Naive thymus-derived CD4-positive, alpha-beta T cell (primary cell): Measurements from ENCODE around the gene FOXL3. TPM values are rescaled to one million over a fixed set of nuclear protein-coding genes. Genes with fewer than 3 reads are reported as not detected.
A peak's percentile ranks its signal among the peaks of the same experiment; 100 is the strongest.

Source experiments
- ATAC-seq: fragments of 150-1000 bp; cut with Tn5 transposase; 2 replicates; pipeline ENCODE4 v1.10.0; 2021; ENCODE audit warnings: mild to moderate bottlenecking, moderate library complexity
- CTCF ChIA-PET: fragments of 350-600 bp; sonication (Branson Sonifier 250); formaldehyde crosslinking; loops from one replicate; lab custom pipeline; 2021; ENCODE audit warnings: antibody characterized with exemption; lab: Charles Lee
- POLR2A ChIA-PET: fragments of 350-600 bp; sonication (Branson Sonifier 250); formaldehyde crosslinking; loops from one replicate; lab custom pipeline; 2021; ENCODE audit warnings: antibody characterized with exemption, inconsistent platforms; lab: Charles Lee
- DNase-seq, 9 donors: peaks; one replicate each; pipeline versions ENCODE4 v3.0.0 to v3.0.0-alpha.2; 2020 to 2022; ENCODE audit warnings: mixed read lengths in 1 of 9
- H3K27ac ChIP-seq: one replicate; pipeline ENCODE4 v1.7.0; 2013; ENCODE audit warnings: mild to moderate bottlenecking, low read depth, low read length, moderate library complexity
- H3K27me3 ChIP-seq, 2 donors: one replicate each; pipeline ENCODE4 v1.7.0; 2013; ENCODE audit warnings: low read length in 2 of 2, mild to moderate bottlenecking in 2 of 2, moderate library complexity in 2 of 2; ENCODE audit not compliant: control insufficient read depth in 2 of 2, insufficient read depth in 2 of 2
- H3K36me3 ChIP-seq, 3 experiments: 1 replicate in 2 of 3; 2 replicates in 1 of 3; pipeline ENCODE4 v1.7.0; 2013; ENCODE audit warnings: low read length in 3 of 3, mild to moderate bottlenecking in 3 of 3, moderate library complexity in 1 of 3; ENCODE audit not compliant: insufficient read depth in 3 of 3, control insufficient read depth in 2 of 3
- H3K4me1 ChIP-seq, 2 donors: one replicate each; pipeline ENCODE4 v1.7.0; 2013; ENCODE audit warnings: low read length in 2 of 2, mild to moderate bottlenecking in 2 of 2, moderate library complexity in 1 of 2; ENCODE audit not compliant: control insufficient read depth in 2 of 2, insufficient read depth in 2 of 2
- H3K4me3 ChIP-seq: 2 replicates; pipeline ENCODE4 v1.7.0; 2013; ENCODE audit warnings: mild to moderate bottlenecking, low read length
- H3K9me3 ChIP-seq, 3 experiments: 1 replicate in 2 of 3; 2 replicates in 1 of 3; pipeline ENCODE4 v1.7.0; 2013; ENCODE audit warnings: low read length in 3 of 3; ENCODE audit not compliant: control insufficient read depth in 2 of 3
- H3K27ac Mint-ChIP-seq, 9 donors: one replicate each; pipeline ENCODE4 v1.8.0; 2020 to 2022; ENCODE audit warnings: mixed read lengths in 9 of 9, mild to moderate bottlenecking in 8 of 9, moderate library complexity in 5 of 9, inconsistent platforms in 2 of 9
- H3K27me3 Mint-ChIP-seq, 5 donors: one replicate each; pipeline ENCODE4 v1.8.0; 2021 to 2022; ENCODE audit warnings: mixed read lengths in 5 of 5, mild to moderate bottlenecking in 1 of 5
- H3K36me3 Mint-ChIP-seq, 5 donors: one replicate each; pipeline ENCODE4 v1.8.0; 2020 to 2022; ENCODE audit warnings: mixed read lengths in 5 of 5, mild to moderate bottlenecking in 3 of 5, inconsistent platforms in 1 of 5
- H3K4me1 Mint-ChIP-seq, 7 donors: one replicate each; pipeline ENCODE4 v1.8.0; 2020 to 2022; ENCODE audit warnings: mixed read lengths in 7 of 7, mild to moderate bottlenecking in 3 of 7, inconsistent platforms in 1 of 7
- H3K4me3 Mint-ChIP-seq, 10 donors: one replicate each; pipeline ENCODE4 v1.8.0; 2020 to 2022; ENCODE audit warnings: mild to moderate bottlenecking in 10 of 10, mixed read lengths in 10 of 10, moderate library complexity in 6 of 10, inconsistent platforms in 2 of 10
- H3K9me3 Mint-ChIP-seq, 11 donors: one replicate each; pipeline ENCODE4 v1.8.0; 2020 to 2022; ENCODE audit warnings: mixed read lengths in 11 of 11, mild to moderate bottlenecking in 4 of 11, inconsistent platforms in 1 of 11, moderate library complexity in 1 of 11
- intact Hi-C, 2 donors: fragments of 100-400 bp; cut with micrococcal nuclease; formaldehyde crosslinking; loops; one replicate each; pipeline ENCODE4 v1.15.1; 2023
- polyA plus RNA-seq, 2 donors: library from polyadenylated mRNA; unstranded; fragments of 300-500 nt; fragmentation: Illumina TruSeq; gene quantifications; one replicate each; pipeline ENCODE4 v1.2.3, GENCODE V29; 2021
- total RNA-seq, 6 experiments: library from RNA in 5 of 6; stranded (reverse) in 5 of 6; gene quantifications; 1 replicate in 5 of 6; 2 replicates in 1 of 6; pipeline ENCODE4 v1.2.3 and lab custom pipeline; 2021 to 2026

Gene FOXL3
- total and polyA plus RNA-seq, 7 experiments from 2014 or later, result not detected

DNA sequence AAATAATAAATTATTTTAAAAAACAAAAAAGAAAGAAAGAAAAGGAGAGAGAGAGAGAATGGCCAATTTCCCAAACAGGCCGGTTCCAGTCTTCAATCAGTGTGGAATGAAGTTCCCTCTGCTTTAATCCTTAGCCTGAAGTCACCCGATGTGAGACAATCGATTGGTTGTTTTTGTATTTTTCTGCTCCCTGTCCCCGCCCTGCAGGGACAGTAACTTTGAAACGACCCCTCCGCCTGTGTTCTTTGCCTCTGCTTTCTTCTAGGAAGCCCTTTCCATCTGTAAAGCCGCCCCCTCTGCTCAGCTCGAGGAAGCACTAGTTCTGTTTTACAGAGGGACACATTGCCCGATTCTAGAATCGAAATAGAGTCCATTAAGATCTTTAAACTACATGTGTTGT, 33.4 kb downstream of the FOXL3 start:
- Mint-ChIP-seq H3K9me3 (peaks cover 0 to 1% (median 0%) of the 10 kb centered on the region in 11 donors), H3K4me1 (peaks cover 0 to 4% (median 0%) of the 10 kb centered on the region in 7 donors), H3K27me3 (peaks cover 14 to 23% (median 15%) of the 10 kb centered on the region in 5 donors), H3K4me3 (peak overlapping the region in 1 of 10 donors; percentile 13), H3K36me3 (no peaks in the 10 kb centered on the region), H3K27ac (no peak overlapping the region)
- H3K27ac ChIP-seq, result no peak overlapping the region
- intact Hi-C loops, result loop anchor here (2.0 to 5.0 kb wide), 2 partner anchors 403 to 629 kb away; partner anchors contain the start of genes ADAP1 (in 1 of the 2), DNAAF5 (in 1 of the 2) and PRKAR1B (in 1 of the 2)
- no peaks in the 10 kb centered on the region for H3K27me3 ChIP-seq
- no peak for DNase-seq
- H3K4me3 ChIP-seq, result no peak overlapping the region
- ChIA-PET CTCF (no interaction called here), POLR2A (no interaction called here)
- no peaks in the 10 kb centered on the region for H3K9me3 ChIP-seq
- no peak for ATAC-seq
- H3K4me1 ChIP-seq, result no peaks in the 10 kb centered on the region
- no peaks in the 10 kb centered on the region for H3K36me3 ChIP-seq

DNA sequence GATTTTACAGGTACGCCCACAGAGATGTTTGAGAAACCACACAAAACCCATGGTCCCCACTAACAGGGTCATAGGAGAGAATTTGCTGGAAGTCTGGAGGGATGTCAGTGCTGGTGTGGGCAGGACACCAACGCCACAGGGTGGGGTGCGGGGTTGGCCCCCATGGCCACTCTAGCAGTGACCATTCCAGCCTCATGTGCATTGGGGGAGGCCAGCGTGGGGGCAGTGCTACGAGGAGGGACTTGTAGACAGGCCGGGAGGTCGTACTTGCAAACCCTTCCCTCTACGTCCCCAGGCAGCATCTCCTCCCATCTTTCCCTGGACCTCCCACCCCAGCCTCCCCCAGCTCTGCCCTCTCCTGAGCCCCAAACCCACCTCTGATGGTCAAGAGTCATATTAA, 34.0 kb downstream of the FOXL3 start:
- ChIA-PET CTCF (no interaction called here), POLR2A (no interaction called here)
- Mint-ChIP-seq H3K36me3 (no peaks in the 10 kb centered on the region), H3K27ac (no peak overlapping the region), H3K27me3 (peaks cover 10 to 18% (median 13%) of the 10 kb centered on the region in 5 donors), H3K9me3 (peaks cover 0 to 1% (median 0%) of the 10 kb centered on the region in 11 donors), H3K4me1 (peaks cover 0 to 4% (median 0%) of the 10 kb centered on the region in 7 donors), H3K4me3 (no peak overlapping the region)
- Histone ChIP-seq H3K36me3 (no peaks in the 10 kb centered on the region), H3K4me3 (no peak overlapping the region), H3K9me3 (no peaks in the 10 kb centered on the region), H3K4me1 (no peaks in the 10 kb centered on the region), H3K27me3 (no peaks in the 10 kb centered on the region), H3K27ac (no peak overlapping the region)
- no peak for DNase-seq
- no peak for ATAC-seq
- intact Hi-C loops, result loop anchor here in 1 of 2 donors (5.0 kb wide), 1 partner anchor 628 kb away; the partner anchor contains the start of gene ADAP1

GRCh38 chr7:325051-325798, 35.3 kb downstream of the FOXL3 start:
- ChIA-PET CTCF (interaction anchor here (0.5 kb wide), 1 partner anchor 461 kb away, joined by 3 read pairs; no protein-coding TSS in a partner anchor), POLR2A (no interaction called here)
- no peak for DNase-seq
- no peaks in the 10 kb centered on the region for H3K4me1 ChIP-seq
- no peak for ATAC-seq
- no peaks in the 10 kb centered on the region for H3K9me3 ChIP-seq
- H3K4me1 Mint-ChIP-seq, result peaks cover 0 to 4% (median 0%) of the 10 kb centered on the region in 7 donors
- H3K27ac Mint-ChIP-seq, result no peak overlapping the region
- no peaks in the 10 kb centered on the region for H3K27me3 ChIP-seq
- H3K9me3 Mint-ChIP-seq, result peaks cover 0 to 1% (median 0%) of the 10 kb centered on the region in 11 donors
- H3K4me3 Mint-ChIP-seq, result no peak overlapping the region
- intact Hi-C loops, result no loop called here
- H3K36me3 ChIP-seq, result no peaks in the 10 kb centered on the region
- H3K4me3 ChIP-seq, result no peak overlapping the region
- H3K27ac ChIP-seq, result no peak overlapping the region
- peaks cover 0 to 7% (median 4%) of the 10 kb centered on the region in 5 donors for H3K27me3 Mint-ChIP-seq
- H3K36me3 Mint-ChIP-seq, result no peaks in the 10 kb centered on the region

DNA sequence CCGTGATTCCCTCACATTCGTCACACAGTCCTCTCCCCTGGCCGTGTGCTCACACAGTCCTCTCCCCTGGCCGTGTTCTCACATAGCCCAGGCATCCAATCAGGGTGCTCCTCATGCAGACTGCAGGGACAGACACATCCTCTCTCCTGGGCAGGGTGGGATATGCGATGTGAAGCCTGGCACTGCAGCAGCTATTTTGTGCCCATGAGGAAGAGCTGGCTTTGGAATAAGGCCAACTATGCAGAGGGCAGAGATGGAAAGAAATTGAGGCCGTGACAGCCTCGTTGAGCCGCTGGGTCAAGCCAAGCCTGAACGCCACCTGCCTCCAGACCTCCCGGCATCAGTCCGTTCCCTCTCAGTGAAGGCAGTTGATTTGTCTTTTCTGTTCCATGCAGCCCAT, 35.8 kb downstream of the FOXL3 start:
- Mint-ChIP-seq H3K4me1 (peaks cover 0 to 4% (median 0%) of the 10 kb centered on the region in 7 donors), H3K9me3 (peaks cover 0 to 1% (median 0%) of the 10 kb centered on the region in 11 donors), H3K27ac (peak overlapping the region in 1 of 9 donors; percentile 6), H3K36me3 (no peaks in the 10 kb centered on the region), H3K4me3 (peak overlapping the region in 1 of 10 donors; percentile 45), H3K27me3 (peaks cover 0 to 6% (median 4%) of the 10 kb centered on the region in 5 donors)
- H3K4me1 ChIP-seq, result no peaks in the 10 kb centered on the region
- CTCF ChIA-PET, result interaction anchor here (0.5 kb wide), 1 partner anchor 460 kb away, joined by 3 read pairs; no protein-coding TSS in a partner anchor
- DNase-seq (no peak), ATAC-seq (no peak)
- H3K27me3 ChIP-seq, result no peaks in the 10 kb centered on the region
- POLR2A ChIA-PET, result interaction anchor here (0.9 kb wide), 1 partner anchor 26 kb away, joined by 3 read pairs; no protein-coding TSS in a partner anchor
- no peaks in the 10 kb centered on the region for H3K9me3 ChIP-seq
- H3K36me3 ChIP-seq, result no peaks in the 10 kb centered on the region
- H3K4me3 ChIP-seq, result no peak overlapping the region
- intact Hi-C loops, result no loop called here
- no peak overlapping the region for H3K27ac ChIP-seq

- Mint-ChIP-seq H3K27me3 (peaks cover 0 to 11% (median 4%) of the 10 kb centered on the region in 5 donors), H3K27ac (peak overlapping the region in 1 of 9 donors; percentile 6), H3K9me3 (peaks cover 0 to 1% (median 0%) of the 10 kb centered on the region in 11 donors), H3K36me3 (no peaks in the 10 kb centered on the region), H3K4me1 (peaks cover 0 to 4% (median 0%) of the 10 kb centered on the region in 7 donors), H3K4me3 (no peak overlapping the region)
- Histone ChIP-seq H3K9me3 (no peaks in the 10 kb centered on the region), H3K4me1 (no peaks in the 10 kb centered on the region), H3K4me3 (no peak overlapping the region), H3K36me3 (no peaks in the 10 kb centered on the region), H3K27me3 (no peaks in the 10 kb centered on the region), H3K27ac (no peak overlapping the region)
- DNase-seq, result no peak
- CTCF ChIA-PET, result interaction anchor here (0.6 kb wide), 1 partner anchor 485 kb away, joined by 5 read pairs; no protein-coding TSS in a partner anchor
- POLR2A ChIA-PET, result interaction anchor here (0.9 kb wide), 1 partner anchor 26 kb away, joined by 3 read pairs; no protein-coding TSS in a partner anchor
- no peak for ATAC-seq
- intact Hi-C loops, result no loop called here
Measured at GRCh38 chr7:326273-326672, 36.3 kb downstream of the FOXL3 start.

DNA sequence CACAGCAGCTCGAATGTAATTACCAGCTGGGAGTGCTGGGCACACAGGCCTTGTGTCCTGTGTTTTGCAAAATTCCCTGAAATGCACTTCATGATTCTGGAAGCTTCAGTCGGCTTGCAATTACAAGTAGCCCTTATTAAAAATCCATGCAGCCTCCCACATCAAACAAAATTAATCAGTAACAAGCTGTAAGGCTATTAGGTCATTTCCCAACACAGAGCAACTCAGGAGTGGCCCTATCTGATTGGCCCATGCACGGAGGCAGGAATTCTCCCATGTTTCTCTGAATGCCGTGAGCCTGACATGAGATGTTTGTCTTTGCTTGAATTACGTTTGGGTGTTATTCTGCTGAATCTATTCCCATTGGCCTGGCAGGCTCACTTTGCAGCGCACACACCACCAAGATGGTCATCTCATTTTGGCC, 36.9 kb downstream of the FOXL3 start:
- no peak for ATAC-seq
- Mint-ChIP-seq H3K27ac (no peak overlapping the region), H3K4me3 (no peak overlapping the region), H3K9me3 (peaks cover 0 to 1% (median 0%) of the 10 kb centered on the region in 11 donors), H3K4me1 (peaks cover 0 to 4% (median 0%) of the 10 kb centered on the region in 7 donors), H3K36me3 (no peaks in the 10 kb centered on the region), H3K27me3 (peaks cover 0 to 11% (median 4%) of the 10 kb centered on the region in 5 donors)
- ChIA-PET CTCF (interaction anchor here (0.6 kb wide), 1 partner anchor 484 kb away, joined by 5 read pairs; no protein-coding TSS in a partner anchor), POLR2A (no interaction called here)
- H3K27me3 ChIP-seq, result no peaks in the 10 kb centered on the region
- no peaks in the 10 kb centered on the region for H3K36me3 ChIP-seq
- no peaks in the 10 kb centered on the region for H3K9me3 ChIP-seq
- H3K4me1 ChIP-seq, result no peaks in the 10 kb centered on the region
- no peak overlapping the region for H3K27ac ChIP-seq
- no peak for DNase-seq
- H3K4me3 ChIP-seq, result no peak overlapping the region
- intact Hi-C loops, result no loop called here
